ENCODE data around the gene ADGRF5. TPM values are rescaled to one million over a fixed set of nuclear protein-coding genes. Genes with fewer than 3 reads are reported as not detected.

ADGRF5 gene
- total and polyA plus RNA-seq, 10 of the 15 experiments (the other 5 are each of a cell fraction or from before 2014, with no cell fraction given): 0.01 to 0.13 TPM; not detected in 8

- TF ChIP-seq, protein P1, sequence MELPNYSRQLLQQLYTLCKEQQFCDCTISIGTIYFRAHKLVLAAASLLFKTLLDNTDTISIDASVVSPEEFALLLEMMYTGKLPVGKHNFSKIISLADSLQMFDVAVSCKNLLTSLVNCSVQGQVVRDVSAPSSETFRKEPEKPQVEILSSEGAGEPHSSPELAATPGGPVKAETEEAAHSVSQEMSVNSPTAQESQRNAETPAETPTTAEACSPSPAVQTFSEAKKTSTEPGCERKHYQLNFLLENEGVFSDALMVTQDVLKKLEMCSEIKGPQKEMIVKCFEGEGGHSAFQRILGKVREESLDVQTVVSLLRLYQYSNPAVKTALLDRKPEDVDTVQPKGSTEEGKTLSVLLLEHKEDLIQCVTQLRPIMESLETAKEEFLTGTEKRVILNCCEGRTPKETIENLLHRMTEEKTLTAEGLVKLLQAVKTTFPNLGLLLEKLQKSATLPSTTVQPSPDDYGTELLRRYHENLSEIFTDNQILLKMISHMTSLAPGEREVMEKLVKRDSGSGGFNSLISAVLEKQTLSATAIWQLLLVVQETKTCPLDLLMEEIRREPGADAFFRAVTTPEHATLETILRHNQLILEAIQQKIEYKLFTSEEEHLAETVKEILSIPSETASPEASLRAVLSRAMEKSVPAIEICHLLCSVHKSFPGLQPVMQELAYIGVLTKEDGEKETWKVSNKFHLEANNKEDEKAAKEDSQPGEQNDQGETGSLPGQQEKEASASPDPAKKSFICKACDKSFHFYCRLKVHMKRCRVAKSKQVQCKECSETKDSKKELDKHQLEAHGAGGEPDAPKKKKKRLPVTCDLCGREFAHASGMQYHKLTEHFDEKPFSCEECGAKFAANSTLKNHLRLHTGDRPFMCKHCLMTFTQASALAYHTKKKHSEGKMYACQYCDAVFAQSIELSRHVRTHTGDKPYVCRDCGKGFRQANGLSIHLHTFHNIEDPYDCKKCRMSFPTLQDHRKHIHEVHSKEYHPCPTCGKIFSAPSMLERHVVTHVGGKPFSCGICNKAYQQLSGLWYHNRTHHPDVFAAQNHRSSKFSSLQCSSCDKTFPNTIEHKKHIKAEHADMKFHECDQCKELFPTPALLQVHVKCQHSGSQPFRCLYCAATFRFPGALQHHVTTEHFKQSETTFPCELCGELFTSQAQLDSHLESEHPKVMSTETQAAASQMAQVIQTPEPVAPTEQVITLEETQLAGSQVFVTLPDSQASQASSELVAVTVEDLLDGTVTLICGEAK (IDR thresholded peaks at IDR 0.05; ENCODE audit: borderline replicate concordance): no peak
- no peak for TF ChIP-seq YY1 (IDR thresholded peaks at IDR 0.05; ENCODE audit: low read depth, low read length)
- TF ChIP-seq, protein P2, sequence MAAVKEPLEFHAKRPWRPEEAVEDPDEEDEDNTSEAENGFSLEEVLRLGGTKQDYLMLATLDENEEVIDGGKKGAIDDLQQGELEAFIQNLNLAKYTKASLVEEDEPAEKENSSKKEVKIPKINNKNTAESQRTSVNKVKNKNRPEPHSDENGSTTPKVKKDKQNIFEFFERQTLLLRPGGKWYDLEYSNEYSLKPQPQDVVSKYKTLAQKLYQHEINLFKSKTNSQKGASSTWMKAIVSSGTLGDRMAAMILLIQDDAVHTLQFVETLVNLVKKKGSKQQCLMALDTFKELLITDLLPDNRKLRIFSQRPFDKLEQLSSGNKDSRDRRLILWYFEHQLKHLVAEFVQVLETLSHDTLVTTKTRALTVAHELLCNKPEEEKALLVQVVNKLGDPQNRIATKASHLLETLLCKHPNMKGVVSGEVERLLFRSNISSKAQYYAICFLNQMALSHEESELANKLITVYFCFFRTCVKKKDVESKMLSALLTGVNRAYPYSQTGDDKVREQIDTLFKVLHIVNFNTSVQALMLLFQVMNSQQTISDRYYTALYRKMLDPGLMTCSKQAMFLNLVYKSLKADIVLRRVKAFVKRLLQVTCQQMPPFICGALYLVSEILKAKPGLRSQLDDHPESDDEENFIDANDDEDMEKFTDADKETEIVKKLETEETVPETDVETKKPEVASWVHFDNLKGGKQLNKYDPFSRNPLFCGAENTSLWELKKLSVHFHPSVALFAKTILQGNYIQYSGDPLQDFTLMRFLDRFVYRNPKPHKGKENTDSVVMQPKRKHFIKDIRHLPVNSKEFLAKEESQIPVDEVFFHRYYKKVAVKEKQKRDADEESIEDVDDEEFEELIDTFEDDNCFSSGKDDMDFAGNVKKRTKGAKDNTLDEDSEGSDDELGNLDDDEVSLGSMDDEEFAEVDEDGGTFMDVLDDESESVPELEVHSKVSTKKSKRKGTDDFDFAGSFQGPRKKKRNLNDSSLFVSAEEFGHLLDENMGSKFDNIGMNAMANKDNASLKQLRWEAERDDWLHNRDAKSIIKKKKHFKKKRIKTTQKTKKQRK (IDR thresholded peaks at IDR 0.05; ENCODE audit: low read depth, low read length): no peak
- TF ChIP-seq ZBTB33 (IDR thresholded peaks at IDR 0.05): no peak
- TF ChIP-seq NFYA (IDR thresholded peaks at IDR 0.05; ENCODE audit: borderline replicate concordance, low read depth, low read length): no peak
- no peak for TF ChIP-seq POLR2AphosphoS5 (IDR thresholded peaks at IDR 0.05; ENCODE audit: low read length)
- TF ChIP-seq SREBF1 (IDR thresholded peaks at IDR 0.05; ENCODE audit: low read length): no peak
- TF ChIP-seq JUNB (IDR thresholded peaks at IDR 0.05): no peak
- no peak for TF ChIP-seq BACH1 (IDR thresholded peaks at IDR 0.05; ENCODE audit: borderline replicate concordance)
These were observed 72.9 kb downstream of the ADGRF5 start (continued) for GRCh38 chr6:46848684-46849360.

All from GM12878 (cell line).